Measurements from ENCODE around the gene TPSB2.
"Not testable (repeated sequence)": the region's sequence is repeated elsewhere in the genome, so short reads cannot be mapped to it uniquely, and the experiment has no call there.

- not testable (repeated sequence) for TF ChIP-seq CTCF (IDR thresholded peaks at IDR 0.05); POLR2AphosphoS5 (IDR thresholded peaks at IDR 0.05); POLR2A (IDR thresholded peaks at IDR 0.05; ENCODE audit: low read depth)
Observed at GRCh38 chr16:1239575-1239974, 9.6 kb upstream of the TPSB2 start.
